HG02840 (cell line): Measurements from ENCODE around the gene OBP2A.

Source experiments
- ATAC-seq: cut with Tn5 transposase; IDR thresholded peaks from one replicate; pipeline ENCODE4 v1.9.1; 2021; ENCODE audit warnings: mild to moderate bottlenecking, moderate library complexity, moderate number of reproducible peaks; ENCODE audit not compliant: unreplicated experiment, low FRiP score

OBP2A gene

GRCh38 chr9:135574331-135574730 lies 28.4 kb downstream of the OBP2A start:
- ATAC-seq: no peak

DNA sequence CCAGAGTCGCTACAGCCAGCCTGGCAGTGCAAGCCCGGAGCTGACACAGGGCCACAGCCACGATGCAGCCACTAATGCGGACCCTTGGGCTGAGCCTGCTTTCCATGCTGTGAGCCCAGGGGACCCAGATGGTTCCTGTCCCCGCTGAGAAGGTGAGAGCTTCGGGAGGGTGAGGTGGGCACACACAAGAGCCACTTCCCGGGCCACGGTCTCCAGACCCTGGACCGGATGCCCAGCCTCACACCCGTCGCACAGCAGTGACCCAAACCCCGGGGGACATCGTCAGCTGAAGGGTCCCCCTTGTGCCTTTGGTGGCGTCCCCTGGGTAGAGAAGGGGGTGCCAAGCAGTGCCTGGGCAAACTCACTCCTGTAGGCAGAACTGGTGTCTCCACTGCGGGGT lies 29.0 kb downstream of the OBP2A start:
- no peak for ATAC-seq

DNA sequence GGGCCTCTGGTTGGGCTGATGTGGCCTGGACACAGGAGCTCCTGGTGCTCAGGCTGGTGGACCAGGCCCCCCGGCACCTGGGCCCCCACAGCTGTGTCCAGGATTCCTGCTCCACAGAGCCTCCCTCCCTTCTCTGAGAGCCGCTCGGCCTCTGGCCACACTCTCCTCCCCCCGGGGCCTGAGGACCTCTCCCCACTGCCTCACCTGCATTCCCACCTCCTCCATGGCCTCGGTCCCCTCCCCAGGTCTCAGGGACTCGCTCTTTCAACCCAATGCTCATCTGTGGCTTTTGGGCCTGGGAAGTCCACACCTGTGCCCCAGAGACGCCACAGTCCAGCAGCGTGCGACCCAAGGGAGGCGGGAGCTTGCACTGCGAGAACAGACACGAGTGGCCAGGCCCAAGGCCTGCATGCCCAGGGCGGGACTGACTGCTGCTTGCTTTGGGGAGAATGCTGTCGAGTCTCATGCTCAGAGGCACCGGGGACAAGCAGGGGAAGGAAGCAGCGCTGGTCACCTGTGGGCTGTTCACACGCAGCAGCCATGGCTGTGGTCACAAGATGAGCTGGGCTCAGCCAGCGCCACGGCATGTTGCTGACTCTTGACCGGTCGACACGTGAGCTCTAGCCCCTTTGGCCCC lies 30.2 kb downstream of the OBP2A start:
- no peak for ATAC-seq

- ATAC-seq: no peak
These were observed 31.3 kb downstream of the OBP2A start for GRCh38 chr9:135577256-135577655.

- no peak for ATAC-seq
These were observed 33.4 kb downstream of the OBP2A start for GRCh38 chr9:135579356-135579755.

DNA sequence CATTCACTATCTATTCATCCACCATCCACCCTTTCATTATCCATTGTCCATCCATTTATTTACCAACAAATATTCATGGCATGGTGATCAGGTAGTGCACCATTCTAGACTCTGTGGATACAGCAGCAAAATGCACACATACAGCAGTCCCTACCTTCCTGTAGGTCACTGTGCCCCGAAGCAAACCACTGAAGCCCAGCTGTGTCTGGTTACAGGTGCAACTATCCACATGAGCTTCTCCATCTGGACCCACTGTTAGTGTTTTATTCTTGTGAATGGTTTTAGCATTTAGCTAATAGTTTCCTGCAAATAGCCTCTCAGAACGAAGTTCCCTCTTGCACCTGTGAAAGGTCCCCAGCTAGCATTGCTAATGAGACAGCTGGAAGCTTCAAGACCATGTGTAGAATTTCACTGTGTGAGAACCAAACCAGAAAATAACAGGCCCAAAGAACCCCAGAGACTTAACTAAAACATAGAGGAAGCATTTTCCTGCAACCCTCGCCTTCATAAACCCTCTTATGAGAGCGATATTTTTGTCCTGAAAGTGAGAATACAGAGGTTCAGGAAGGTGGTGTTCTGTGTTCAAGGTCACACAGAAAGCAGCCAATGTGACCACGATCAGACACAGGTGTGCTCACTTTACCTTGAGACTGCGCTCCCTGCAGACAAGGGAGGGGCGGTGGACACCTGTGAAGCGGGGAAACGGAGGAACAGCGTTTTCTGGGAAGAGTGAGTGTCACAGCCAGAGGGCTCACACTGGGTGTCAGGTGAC lies 34.1 kb downstream of the OBP2A start:
- no peak for ATAC-seq

DNA sequence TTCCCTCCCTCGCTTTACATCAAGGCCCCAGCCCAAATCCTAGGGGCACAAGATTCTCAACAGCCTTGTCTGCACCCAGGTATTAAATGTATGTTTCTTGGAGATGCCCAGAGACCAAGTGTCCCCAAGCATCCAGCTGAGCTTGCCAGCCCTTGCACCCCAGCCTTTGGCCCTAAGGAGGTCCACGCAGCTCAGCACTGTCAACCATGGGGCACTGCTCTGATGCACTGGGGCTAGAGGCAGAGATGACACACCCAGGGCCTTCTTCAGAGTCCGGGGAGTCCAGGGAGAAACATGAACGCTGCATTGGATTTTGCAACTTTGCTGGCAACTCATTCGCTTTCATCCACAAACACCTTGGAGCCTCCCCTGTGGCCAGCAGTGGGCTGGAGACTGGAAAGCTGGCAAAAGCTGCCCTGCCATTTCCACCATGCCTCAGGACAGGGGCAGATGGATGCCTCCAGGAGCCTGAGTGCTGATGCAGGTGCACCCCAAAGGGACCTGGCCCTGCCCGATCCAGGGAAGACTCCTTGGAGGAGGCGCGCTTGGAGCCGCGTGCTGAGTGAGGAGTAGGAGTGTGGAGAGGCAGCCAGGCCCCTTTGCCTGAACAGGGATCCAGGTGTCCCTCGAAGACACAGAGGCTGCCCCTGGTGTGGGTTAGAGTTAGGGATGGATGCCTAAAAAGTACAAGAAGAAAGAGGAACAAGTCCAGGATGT lies 34.9 kb downstream of the OBP2A start:
- ATAC-seq: no peak

DNA sequence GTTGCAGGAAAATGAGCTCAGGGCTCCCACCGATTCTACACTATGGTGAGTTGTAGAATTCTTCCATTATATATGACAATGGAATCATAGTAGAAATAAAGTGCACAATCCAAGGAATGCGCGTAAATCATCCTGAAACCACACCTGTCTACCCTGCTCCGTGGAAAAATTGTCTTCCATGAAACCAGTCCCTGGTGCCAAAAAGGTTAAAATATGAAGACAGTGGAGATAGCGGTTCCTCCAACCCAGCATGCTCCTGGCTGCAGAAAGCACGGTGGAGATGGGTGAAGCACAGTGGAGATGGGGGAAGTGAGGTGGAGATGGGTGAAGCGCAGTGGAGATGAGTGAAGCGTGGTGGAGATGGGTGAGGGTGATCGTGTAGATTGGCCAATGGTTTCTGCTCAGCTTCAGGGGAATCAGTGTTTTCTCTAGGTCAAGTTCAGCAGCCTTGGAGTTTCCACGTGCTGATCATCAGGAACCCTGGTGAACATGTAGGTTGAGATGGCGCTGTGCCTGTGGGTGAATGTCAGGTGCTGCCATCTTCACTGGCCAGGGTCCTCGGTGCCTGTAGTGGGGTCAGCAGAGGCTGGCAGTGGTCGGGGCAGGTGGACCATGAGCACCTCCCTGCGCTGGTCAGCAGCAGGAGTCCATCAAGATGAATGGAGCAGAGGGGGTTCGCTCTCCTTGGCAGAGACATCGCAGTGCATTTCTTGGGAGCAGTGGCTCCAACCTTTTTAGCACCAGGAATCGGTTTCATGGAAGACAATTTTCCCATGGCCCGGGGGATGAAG lies 35.9 kb downstream of the OBP2A start:
- ATAC-seq: no peak

GRCh38 chr9:135582541-135582940 lies 36.6 kb downstream of the OBP2A start:
- ATAC-seq: no peak

- ATAC-seq: no peak
These were observed 37.2 kb downstream of the OBP2A start for GRCh38 chr9:135582966-135583687.

DNA sequence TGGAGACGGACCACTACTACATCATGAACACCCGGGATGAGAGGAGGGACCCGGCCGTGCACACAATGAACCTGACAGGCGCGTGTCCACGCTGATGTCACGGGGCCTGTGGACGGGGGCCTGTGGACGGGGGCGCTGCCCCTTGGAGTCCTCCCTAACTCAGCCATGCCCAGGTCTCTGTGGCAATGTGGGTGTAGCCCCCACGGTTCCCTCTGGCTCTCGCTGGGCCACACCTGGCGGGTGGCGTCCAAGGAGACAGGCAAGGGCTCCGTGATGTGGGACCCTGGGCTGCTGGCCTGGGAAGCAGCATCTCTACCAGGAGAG lies 37.7 kb downstream of the OBP2A start:
- ATAC-seq: no peak

- ATAC-seq: no peak
These were observed 38.4 kb downstream of the OBP2A start for GRCh38 chr9:135584371-135584770.

GRCh38 chr9:135584934-135585333 lies 39.0 kb downstream of the OBP2A start:
- ATAC-seq: no peak

- ATAC-seq: no peak
These were observed 40.7 kb downstream of the OBP2A start for GRCh38 chr9:135586601-135587109.

GRCh38 chr9:135587658-135588057 lies 41.7 kb downstream of the OBP2A start:
- ATAC-seq: no peak

DNA sequence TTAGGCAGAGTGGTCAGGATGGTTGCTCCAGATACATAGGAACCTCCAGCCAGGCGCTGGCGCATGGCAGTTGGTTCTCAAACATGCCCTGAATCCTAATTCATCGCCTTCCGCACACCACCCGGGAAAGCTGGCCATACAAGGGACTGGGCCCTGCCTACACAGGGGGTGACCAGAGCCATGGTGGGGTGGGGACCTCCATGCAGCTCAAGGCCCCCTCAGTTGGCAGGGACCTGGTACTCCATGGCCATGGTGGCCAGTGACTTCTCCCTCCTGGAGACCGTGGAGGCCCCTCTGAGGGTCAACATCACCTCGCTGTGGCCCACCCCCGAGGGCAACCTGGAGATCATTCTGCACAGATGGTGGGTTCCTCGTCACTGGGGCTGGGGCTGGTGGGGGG lies 42.4 kb downstream of the OBP2A start:
- no peak for ATAC-seq

- ATAC-seq: no peak
These were observed 43.1 kb downstream of the OBP2A start for GRCh38 chr9:135588886-135589595.

- no peak for ATAC-seq
These were observed 43.9 kb downstream of the OBP2A start for GRCh38 chr9:135589596-135590485.
